Liver (tissue), 9 donors: Measurements from ENCODE around the gene USH1G. TPM values are rescaled to one million over a fixed set of nuclear protein-coding genes. Genes with fewer than 3 reads are reported as not detected.

Experiments
- DNase-seq: peaks from one replicate; pipeline ENCODE4 v3.0.0-alpha.2; 2017; ENCODE audit warnings: low spot score
- H3K27ac ChIP-seq, 2 donors: one replicate each; pipeline ENCODE4 v1.7.0; 2013; ENCODE audit warnings: inconsistent platforms in 2 of 2, low read length in 2 of 2, control low read depth in 1 of 2, low read depth in 1 of 2, mild to moderate bottlenecking in 1 of 2
- H3K27me3 ChIP-seq, 4 donors: one replicate each; pipeline versions ENCODE4 v1.6.1 to v1.7.0; 2013; ENCODE audit warnings: low read length in 3 of 4, inconsistent platforms in 1 of 4, mild to moderate bottlenecking in 1 of 4, moderate library complexity in 1 of 4; ENCODE audit not compliant: control insufficient read depth in 4 of 4, insufficient read depth in 4 of 4
- H3K36me3 ChIP-seq, 4 donors: one replicate each; pipeline versions ENCODE4 v1.6.1 to v1.7.0; 2013; ENCODE audit warnings: low read length in 3 of 4, mild to moderate bottlenecking in 3 of 4, low read depth in 1 of 4, moderate library complexity in 1 of 4; ENCODE audit not compliant: control insufficient read depth in 4 of 4, insufficient read depth in 3 of 4
- H3K4me1 ChIP-seq, 4 donors: one replicate each; pipeline versions ENCODE4 v1.6.1 to v1.7.0; 2013; ENCODE audit warnings: low read length in 3 of 4, mild to moderate bottlenecking in 3 of 4, moderate library complexity in 1 of 4; ENCODE audit not compliant: control insufficient read depth in 4 of 4, insufficient read depth in 4 of 4
- H3K4me3 ChIP-seq, 3 donors: one replicate each; pipeline versions ENCODE4 v1.6.1 to v1.7.0; 2013; ENCODE audit warnings: low read length in 3 of 3, control low read depth in 1 of 3, low read depth in 1 of 3, mild to moderate bottlenecking in 1 of 3
- H3K9ac ChIP-seq, 2 donors: one replicate each; pipeline ENCODE4 v1.7.0; 2013; ENCODE audit warnings: low read length in 2 of 2, mild to moderate bottlenecking in 2 of 2, moderate library complexity in 2 of 2, control low read depth in 1 of 2, low read depth in 1 of 2
- H3K9me3 ChIP-seq, 4 donors: one replicate each; pipeline versions ENCODE4 v1.6.1 to v1.7.0; 2013; ENCODE audit warnings: low read length in 3 of 4; ENCODE audit not compliant: control insufficient read depth in 4 of 4
- ATF3 ChIP-seq: IDR thresholded peaks from 2 replicates; pipeline ENCODE4 v1.6.1; 2016; ENCODE audit warnings: antibody characterized with exemption
- CTCF ChIP-seq: fragments of 150-350 bp; IDR thresholded peaks from 2 replicates; pipeline ENCODE4 v1.5.1; 2017; ENCODE audit warnings: improper control_type of control experiment, low read depth, low read length; ENCODE audit not compliant: missing input control
- EGR1 ChIP-seq, 2 donors: IDR thresholded peaks; 2 replicates each; pipeline ENCODE4 v1.6.1; 2016 to 2018; ENCODE audit warnings: antibody characterized with exemption in 2 of 2, low read depth in 2 of 2
- FOXA1 ChIP-seq: IDR thresholded peaks from 2 replicates; pipeline ENCODE4 v1.6.1; 2016; ENCODE audit warnings: antibody characterized with exemption
- FOXA2 ChIP-seq: IDR thresholded peaks from 2 replicates; pipeline ENCODE4 v1.6.1; 2016; ENCODE audit warnings: antibody characterized with exemption
- GABPA ChIP-seq, 2 donors: IDR thresholded peaks in 1 of 2; conservative IDR thresholded peaks in 1 of 2; 2 replicates each; pipeline ENCODE4 v1.6.1; 2016; ENCODE audit warnings: antibody characterized with exemption in 2 of 2, mild to moderate bottlenecking in 1 of 2, moderate library complexity in 1 of 2
- HNF4A ChIP-seq, 2 donors: conservative IDR thresholded peaks; 2 replicates each; pipeline ENCODE4 v1.6.1; 2016; ENCODE audit warnings: antibody characterized with exemption in 2 of 2, mild to moderate bottlenecking in 2 of 2
- HNF4G ChIP-seq: IDR thresholded peaks from 2 replicates; pipeline ENCODE4 v1.6.1; 2016; ENCODE audit warnings: antibody characterized with exemption
- JUND ChIP-seq, 2 donors: IDR thresholded peaks; 2 replicates each; pipeline ENCODE4 v1.6.1; 2016; ENCODE audit warnings: antibody characterized with exemption in 2 of 2
- MAX ChIP-seq: IDR thresholded peaks from 2 replicates; pipeline ENCODE4 v1.6.1; 2016; ENCODE audit warnings: antibody characterized with exemption
- NR2F2 ChIP-seq: IDR thresholded peaks from 2 replicates; pipeline ENCODE4 v1.6.1; 2016; ENCODE audit warnings: antibody characterized with exemption
- RAD21 ChIP-seq, 2 donors: IDR thresholded peaks; 2 replicates each; pipeline ENCODE4 v1.6.1; 2016; ENCODE audit warnings: antibody characterized with exemption in 2 of 2, mild to moderate bottlenecking in 2 of 2
- REST ChIP-seq: IDR thresholded peaks from 2 replicates; pipeline ENCODE4 v1.6.1; 2016; ENCODE audit warnings: antibody characterized with exemption, mild to moderate bottlenecking
- RXRA ChIP-seq, 2 donors: IDR thresholded peaks; 2 replicates each; pipeline ENCODE4 v1.6.1; 2017 to 2018; ENCODE audit warnings: antibody characterized with exemption in 2 of 2, mild to moderate bottlenecking in 1 of 2
- SP1 ChIP-seq: IDR thresholded peaks from 2 replicates; pipeline ENCODE4 v1.6.1; 2018; ENCODE audit warnings: antibody characterized with exemption, mild to moderate bottlenecking
- TAF1 ChIP-seq: conservative IDR thresholded peaks from 2 replicates; pipeline ENCODE4 v1.6.1; 2016; ENCODE audit warnings: antibody characterized with exemption, mild to moderate bottlenecking
- YY1 ChIP-seq: IDR thresholded peaks from 2 replicates; pipeline ENCODE4 v1.6.1; 2016; ENCODE audit warnings: antibody characterized with exemption, mild to moderate bottlenecking
- ZBTB33 ChIP-seq: IDR thresholded peaks from 2 replicates; pipeline ENCODE4 v1.6.1; 2016; ENCODE audit warnings: antibody characterized with exemption
- WGBS: extraction: QIAGEN DNeasy Blood & Tissue Kit; methylation state at CpG from one replicate; pipeline ENCODE4 v1.1.7; 2013; 5-methylcytosine and 5-hydroxymethylcytosine counted together
- polyA plus RNA-seq, 2 donors: library from polyadenylated mRNA; stranded (reverse) in 1 of 2; unstranded in 1 of 2; fragments of 200-250 nt in 1 of 2; fragments of >200 nt in 1 of 2; fragmentation: Nextera tagmentation in 1 of 2; extraction: Ambion mirVana in 1 of 2; gene quantifications; one replicate each; pipeline versions ENCODE4 v1.2.1 to v1.2.3, GENCODE V29; 2013 to 2015
- total RNA-seq, 2 donors: library from RNA; depleted of rRNA; stranded (reverse); fragments of >200 nt; gene quantifications; one replicate each; pipeline ENCODE4 v1.2.3, GENCODE V29; 2014
- donor health status: healthy.
- donor health status: healthy.
- donor health status: healthy.
- donor health status: healthy.
- donor health status: healthy.

USH1G gene
- total and polyA plus RNA-seq, 4 donors, result under 0.01 TPM; not detected in 3

- Histone ChIP-seq H3K27me3 (no peaks in the 10 kb centered on the region), H3K4me3 (no peak overlapping the region), H3K36me3 (no peaks in the 10 kb centered on the region), H3K4me1 (no peaks in the 10 kb centered on the region), H3K9ac (no peak overlapping the region), H3K9me3 (no peaks in the 10 kb centered on the region), H3K27ac (no peak overlapping the region)
- TF ChIP-seq SP1 (no peak), ZBTB33 (no peak), HNF4G (no peak), EGR1 (IDR thresholded peaks at IDR 0.05; ENCODE audit: low read depth in 2 of 2) (no peak), GABPA (IDR thresholded peaks at IDR 0.05 in 1 of 2, conservative IDR thresholded peaks at IDR 0.05 in 1 of 2) (no peak), REST (no peak), RXRA (IDR thresholded peaks at IDR 0.05) (no peak), YY1 (no peak), ATF3 (no peak), HNF4A (conservative IDR thresholded peaks at IDR 0.05) (no peak), FOXA2 (no peak), RAD21 (IDR thresholded peaks at IDR 0.05) (no peak), CTCF (no peak), NR2F2 (no peak)
- no peak for DNase-seq
- 70% methylated on average over 3 of the region's 3 CpGs for WGBS
Measured at GRCh38 chr17:74951065-74951464, 28.0 kb upstream of the USH1G start.

GRCh38 chr17:74950207-74950606 is 27.2 kb upstream of the USH1G start:
- no peaks in the 10 kb centered on the region for H3K36me3 ChIP-seq
- no peaks in the 10 kb centered on the region for H3K4me1 ChIP-seq
- no peaks in the 10 kb centered on the region for H3K27me3 ChIP-seq
- DNase-seq, result no peak
- H3K27ac ChIP-seq, result no peak overlapping the region
- WGBS, result 68% methylated on average over 8 of the region's 8 CpGs
- H3K9ac ChIP-seq, result no peak overlapping the region
- no peaks in the 10 kb centered on the region for H3K9me3 ChIP-seq
- no peak overlapping the region for H3K4me3 ChIP-seq
- TF ChIP-seq RAD21 (IDR thresholded peaks at IDR 0.05) (no peak), GABPA (IDR thresholded peaks at IDR 0.05 in 1 of 2, conservative IDR thresholded peaks at IDR 0.05 in 1 of 2) (no peak), RXRA (IDR thresholded peaks at IDR 0.05) (no peak), YY1 (no peak), NR2F2 (no peak), HNF4A (conservative IDR thresholded peaks at IDR 0.05) (no peak), SP1 (no peak), JUND (IDR thresholded peaks at IDR 0.05) (no peak), TAF1 (no peak), REST (no peak), FOXA1 (no peak), ATF3 (no peak), HNF4G (no peak), MAX (no peak)
